HG02588 (cell line): ENCODE data around the gene TPSAB1.
"Not testable (repeated sequence)": the region's sequence is repeated elsewhere in the genome, so short reads cannot be mapped to it uniquely, and the experiment has no call there.

Experiments used
- ATAC-seq: cut with Tn5 transposase; IDR thresholded peaks from one replicate; pipeline ENCODE4 v1.9.1; 2021; ENCODE audit warnings: mild to moderate bottlenecking, moderate library complexity; ENCODE audit not compliant: unreplicated experiment

The TPSAB1 gene

GRCh38 chr16:1240436-1240835 lies at the start of gene TPSAB1:
TPSAB1 (plus strand) TSS chr16:1240705; CDS start chr16:1240939, 234 bp downstream.
- not testable (repeated sequence) for ATAC-seq

GRCh38 chr16:1190789-1191188 lies 49.7 kb upstream of the TPSAB1 start:
- not testable (repeated sequence) for ATAC-seq

GRCh38 chr16:1192384-1193073 lies 48.0 kb upstream of the TPSAB1 start:
- no peak for ATAC-seq

GRCh38 chr16:1193143-1193824 lies 47.2 kb upstream of the TPSAB1 start:
- ATAC-seq = no peak

GRCh38 chr16:1193825-1194581 lies 46.5 kb upstream of the TPSAB1 start:
- ATAC-seq = no peak

- ATAC-seq = no peak
These were observed 45.7 kb upstream of the TPSAB1 start for GRCh38 chr16:1194665-1195392.

GRCh38 chr16:1195393-1195666 lies 45.2 kb upstream of the TPSAB1 start:
- ATAC-seq = no peak

GRCh38 chr16:1196494-1196893 lies 44.0 kb upstream of the TPSAB1 start:
- ATAC-seq = no peak

- ATAC-seq = no peak
These were observed 43.2 kb upstream of the TPSAB1 start for GRCh38 chr16:1197237-1197866.

GRCh38 chr16:1198194-1198593 lies 42.3 kb upstream of the TPSAB1 start:
- no peak for ATAC-seq

- not testable (repeated sequence) for ATAC-seq
These were observed 41.7 kb upstream of the TPSAB1 start for GRCh38 chr16:1198671-1199346.

- ATAC-seq = no peak
These were observed 41.0 kb upstream of the TPSAB1 start for GRCh38 chr16:1199347-1200013.

- no peak for ATAC-seq
These were observed 40.4 kb upstream of the TPSAB1 start for GRCh38 chr16:1200014-1200627.

- no peak for ATAC-seq
These were observed 39.1 kb upstream of the TPSAB1 start for GRCh38 chr16:1201444-1201843.

- ATAC-seq = no peak
These were observed 38.2 kb upstream of the TPSAB1 start for GRCh38 chr16:1202274-1202673.

GRCh38 chr16:1204933-1205332 lies 35.6 kb upstream of the TPSAB1 start:
- ATAC-seq = no peak

GRCh38 chr16:1206326-1206725 lies 34.2 kb upstream of the TPSAB1 start:
- ATAC-seq = no peak

GRCh38 chr16:1206786-1207185 lies 33.7 kb upstream of the TPSAB1 start:
- no peak for ATAC-seq

GRCh38 chr16:1208239-1208830 lies 32.2 kb upstream of the TPSAB1 start:
- ATAC-seq = no peak
